Lower lobe of right lung (tissue), 2 donors: Measurements from ENCODE around the gene ERC1. TPM values are rescaled to one million over a fixed set of nuclear protein-coding genes. Genes with fewer than 3 reads are reported as not detected.
A peak's percentile ranks its signal among the peaks of the same experiment; 100 is the strongest.

Source experiments
- ATAC-seq, 2 donors: fragments of 200-7000 bp; cut with Tn5 transposase; one replicate each; pipeline ENCODE4 v1.9.1; 2020 to 2022; ENCODE audit warnings: mild to moderate bottlenecking in 2 of 2, moderate library complexity in 2 of 2
- DNase-seq: peaks from one replicate; pipeline ENCODE4 v3.0.0-alpha.2; 2020
- H3K27ac ChIP-seq: fragments of 200-600 bp; one replicate; pipeline ENCODE4 v1.8.0; 2022
- H3K27me3 ChIP-seq: fragments of 200-600 bp; one replicate; pipeline ENCODE4 v1.8.0; 2022; ENCODE audit warnings: low read depth
- H3K36me3 ChIP-seq: fragments of 200-600 bp; one replicate; pipeline ENCODE4 v1.8.0; 2022; ENCODE audit warnings: mild to moderate bottlenecking
- H3K4me1 ChIP-seq: fragments of 200-600 bp; one replicate; pipeline ENCODE4 v1.8.0; 2022
- H3K4me3 ChIP-seq: fragments of 200-600 bp; one replicate; pipeline ENCODE4 v1.8.0; 2022; ENCODE audit warnings: mild to moderate bottlenecking
- H3K9me3 ChIP-seq: fragments of 200-600 bp; one replicate; pipeline ENCODE4 v1.8.0; 2022
- CTCF ChIP-seq: fragments of 200-600 bp; IDR thresholded peaks from one replicate; pipeline ENCODE4 v1.8.0; 2022; ENCODE audit warnings: antibody characterized with exemption, mild to moderate bottlenecking
- intact Hi-C: fragments of 100-400 bp; cut with DNase I; formaldehyde crosslinking; loops from one replicate; pipeline ENCODE4 v1.11.0; 2022
- total RNA-seq: library from RNA; stranded (reverse); fragmentation: NEBNext Ultra II Directional; extraction: Animal tissue kit (Norgen Biotek cat#: 25700); gene quantifications from one replicate; pipeline ENCODE4 v1.2.1, GENCODE V29; 2021
- donor health status: DM: no; HTN: yes; CAD: no; lungs with severe emphysema.

ERC1 gene
- total RNA-seq, 1 donor from 2014 or later = 66.3 TPM

GRCh38 chr12:1525858-1526257 is 534.8 kb downstream of the ERC1 start:
- Histone ChIP-seq H3K27me3 (peaks cover 21% of the 10 kb centered on the region), H3K4me3 (no peak overlapping the region), H3K4me1 (peaks cover 3% of the 10 kb centered on the region), H3K9me3 (no peaks in the 10 kb centered on the region), H3K36me3 (no peaks in the 10 kb centered on the region), H3K27ac (no peak overlapping the region)
- ATAC-seq = no peak
- no peak for TF ChIP-seq CTCF
- DNase-seq = no peak
- intact Hi-C loops = no loop called here

GRCh38 chr12:1527789-1528188 is 536.8 kb downstream of the ERC1 start:
- ATAC-seq (no peak), DNase-seq (no peak)
- H3K4me1 ChIP-seq = peaks cover 15% of the 10 kb centered on the region
- H3K36me3 ChIP-seq = no peaks in the 10 kb centered on the region
- no peak overlapping the region for H3K27ac ChIP-seq
- H3K9me3 ChIP-seq = no peaks in the 10 kb centered on the region
- intact Hi-C loops = no loop called here
- TF ChIP-seq CTCF = no peak
- no peak overlapping the region for H3K4me3 ChIP-seq
- H3K27me3 ChIP-seq = peaks cover 38% of the 10 kb centered on the region

GRCh38 chr12:1528791-1529190 is 537.8 kb downstream of the ERC1 start:
- TF ChIP-seq CTCF = no peak
- intact Hi-C loops = no loop called here
- Histone ChIP-seq H3K4me1 (peaks cover 15% of the 10 kb centered on the region), H3K27me3 (peaks cover 44% of the 10 kb centered on the region), H3K27ac (no peak overlapping the region), H3K36me3 (no peaks in the 10 kb centered on the region), H3K9me3 (no peaks in the 10 kb centered on the region), H3K4me3 (no peak overlapping the region)
- ATAC-seq (no peak), DNase-seq (no peak)

GRCh38 chr12:1529228-1529861 is 538.3 kb downstream of the ERC1 start:
- peak overlapping the region; percentile 48 for H3K4me3 ChIP-seq
- intact Hi-C loops = no loop called here
- peaks cover 15% of the 10 kb centered on the region for H3K4me1 ChIP-seq
- H3K27ac ChIP-seq = no peak overlapping the region
- no peak for TF ChIP-seq CTCF
- H3K9me3 ChIP-seq = no peaks in the 10 kb centered on the region
- peaks cover 44% of the 10 kb centered on the region for H3K27me3 ChIP-seq
- H3K36me3 ChIP-seq = no peaks in the 10 kb centered on the region
- ATAC-seq = no peak
- no peak for DNase-seq

- Histone ChIP-seq H3K4me1 (peaks cover 15% of the 10 kb centered on the region), H3K27me3 (peaks cover 49% of the 10 kb centered on the region), H3K36me3 (no peaks in the 10 kb centered on the region), H3K27ac (no peak overlapping the region), H3K9me3 (no peaks in the 10 kb centered on the region), H3K4me3 (peak overlapping the region; percentile 48)
- TF ChIP-seq CTCF = no peak
- intact Hi-C loops = no loop called here
- DNase-seq (no peak), ATAC-seq (peak in 1 of 2 donors; percentile 46)
Measured at GRCh38 chr12:1529862-1530591, 539.0 kb downstream of the ERC1 start.
